Fibroblast of villous mesenchyme (primary cell): ENCODE results near the gene HNRNPDL. TPM values are rescaled to one million over a fixed set of nuclear protein-coding genes. Genes with fewer than 3 reads are reported as not detected.
"Not testable (repeated sequence)": the region's sequence is repeated elsewhere in the genome, so short reads cannot be mapped to it uniquely, and the experiment has no call there.

Experiments used
- DNase-seq: peaks from one replicate; pipeline ENCODE4 v3.0.0-alpha.2; 2010; ENCODE audit warnings: low read depth
- H3K4me3 ChIP-seq: 2 replicates; pipeline ENCODE4 v1.5.1; 2011; ENCODE audit warnings: low read depth, mild to moderate bottlenecking, low read length
- CTCF ChIP-seq: IDR thresholded peaks from 2 replicates; pipeline ENCODE4 v1.5.1; 2012; ENCODE audit warnings: low read depth, mild to moderate bottlenecking, low read length; ENCODE audit not compliant: insufficient read depth
- total RNA-seq: library from RNA; depleted of rRNA; stranded (reverse); fragments of >200 nt; gene quantifications from 2 replicates; pipeline ENCODE4 v1.2.3, GENCODE V29; 2012

HNRNPDL gene
- total RNA-seq, 1 donor = 188 TPM

GRCh38 chr4:82388405-82388804, 41.9 kb downstream of the HNRNPDL start:
- no peak for TF ChIP-seq CTCF
- H3K4me3 ChIP-seq = no peak overlapping the region
- no peak for DNase-seq

- DNase-seq, H3K4me3 ChIP-seq: not testable (repeated sequence)
Observed at GRCh38 chr4:82386312-82386711, 44.0 kb downstream of the HNRNPDL start.

- no peak for TF ChIP-seq CTCF
Observed at GRCh38 chr4:82382751-82383150, 47.5 kb downstream of the HNRNPDL start.

GRCh38 chr4:82381661-82382296, 48.5 kb downstream of the HNRNPDL start:
- no peak for DNase-seq
- no peak overlapping the region for H3K4me3 ChIP-seq
- TF ChIP-seq CTCF = no peak

More at GRCh38 chr4:82382751-82383150, 47.5 kb downstream of the HNRNPDL start:
- DNase-seq = no peak
- H3K4me3 ChIP-seq = no peak overlapping the region

GRCh38 chr4:82381235-82381634, 49.0 kb downstream of the HNRNPDL start:
- no peak for DNase-seq
- no peak overlapping the region for H3K4me3 ChIP-seq
- TF ChIP-seq CTCF = no peak

- DNase-seq = no peak
- H3K4me3 ChIP-seq = no peak overlapping the region
- no peak for TF ChIP-seq CTCF
Observed at GRCh38 chr4:82380831-82381230, 49.4 kb downstream of the HNRNPDL start.

GRCh38 chr4:82380344-82380743, 49.9 kb downstream of the HNRNPDL start:
- TF ChIP-seq CTCF = no peak
- no peak for DNase-seq
- H3K4me3 ChIP-seq = no peak overlapping the region
